HepG2 (cell line): Measurements from ENCODE around the gene PLCL2. TPM values are rescaled to one million over a fixed set of nuclear protein-coding genes. Genes with fewer than 3 reads are reported as not detected.

Source experiments
- ATAC-seq: fragments of 200-7000 bp; cut with Tn5 transposase; 3 replicates; pipeline ENCODE4 v1.9.1; 2020; ENCODE audit warnings: mild to moderate bottlenecking, moderate library complexity
- BruUV-seq: library from RNA; stranded (reverse); fragments of 400-500 nt; replicated peaks from 2 replicates; lab custom pipeline; 2021; lab: Mats Ljungman, UMichigan
- CTCF ChIA-PET: fragments of 300-600 bp; formaldehyde crosslinking; extraction: SDS; loops from one replicate; lab custom pipeline; 2021; ENCODE audit warnings: low total read pairs, inconsistent platforms, low intra/inter-chr PET ratio; lab: Yijun Ruan, JAX
- POLR2A ChIA-PET: fragments of 350-600 bp; sonication (Branson Sonifier 250); formaldehyde crosslinking; loops from one replicate; lab custom pipeline; 2020; ENCODE audit warnings: antibody characterized with exemption, inconsistent platforms; lab: Yijun Ruan, JAX
- DNase-seq: peaks from one replicate; pipeline ENCODE4 v3.0.0-alpha.2; 2015; ENCODE audit warnings: low spot score
- FAIRE-seq: peaks from 3 replicates; lab custom pipeline; 2011; peaks lifted over from hg19 to GRCh38; lab: Jason Lieb, UNC
- H2AFZ ChIP-seq: one replicate; pipeline ENCODE4 v1.6.1; 2011; ENCODE audit warnings: low read length, inconsistent platforms
- H3K27ac ChIP-seq: fragments of 300-600 bp; 3 replicates; pipeline ENCODE4 v1.8.0; 2011; ENCODE audit warnings: mixed run types, mild to moderate bottlenecking, mixed read lengths, low read length, inconsistent platforms; ENCODE audit not compliant: insufficient read depth; ENCODE audit errors: extremely low read length
- H3K27me3 ChIP-seq, 2 experiments: fragments of 200-600 bp in 1 of 2; 2 replicates in 1 of 2; 3 replicates in 1 of 2; pipeline versions ENCODE4 v1.6.0 to v1.8.0; 2011; ENCODE audit warnings: low read length in 2 of 2, mild to moderate bottlenecking in 2 of 2, moderate library complexity in 2 of 2, inconsistent platforms in 1 of 2; ENCODE audit not compliant: insufficient read depth in 2 of 2, control insufficient read depth in 1 of 2
- H3K36me3 ChIP-seq, 2 experiments: fragments of 200-600 bp in 1 of 2; replicated peaks in 1 of 2; 2 replicates in 1 of 2; 3 replicates in 1 of 2; pipeline versions ENCODE4 v1.5.1 to v1.8.0; 2011; ENCODE audit warnings: low read length in 2 of 2, inconsistent platforms in 1 of 2; ENCODE audit not compliant: insufficient read depth in 2 of 2, control insufficient read depth in 1 of 2
- H3K4me1 ChIP-seq: 2 replicates; pipeline ENCODE4 v1.5.1; 2012; ENCODE audit warnings: low read length, inconsistent platforms; ENCODE audit not compliant: insufficient read depth
- H3K4me2 ChIP-seq: 2 replicates; pipeline ENCODE4 v1.6.0; 2011; ENCODE audit warnings: low read depth, low read length, inconsistent platforms
- H3K4me3 ChIP-seq, 3 experiments: fragments of 200-600 bp in 1 of 3; sonication (generic), shearing (Covaris generic) in 1 of 3; replicated peaks in 1 of 3; 2 replicates each; pipeline ENCODE4 v1.5.1; 2011 to 2016; ENCODE audit warnings: low read length in 3 of 3, inconsistent platforms in 2 of 3, low read depth in 2 of 3, mild to moderate bottlenecking in 2 of 3, control low read depth in 1 of 3, mixed read lengths in 1 of 3; ENCODE audit not compliant: insufficient read depth in 1 of 3
- H3K79me2 ChIP-seq: one replicate; pipeline ENCODE4 v1.6.1; 2011; ENCODE audit warnings: low read length, inconsistent platforms; ENCODE audit not compliant: insufficient read depth
- H3K9ac ChIP-seq: 2 replicates; pipeline ENCODE4 v1.6.0; 2011; ENCODE audit warnings: mild to moderate bottlenecking, low read depth, low read length, inconsistent platforms; ENCODE audit not compliant: insufficient read depth
- H3K9me3 ChIP-seq: 2 replicates; pipeline ENCODE4 v1.5.1; 2012; ENCODE audit warnings: mild to moderate bottlenecking, low read length
- H4K20me1 ChIP-seq: 2 replicates; pipeline ENCODE4 v1.6.0; 2011; ENCODE audit warnings: inconsistent platforms, mild to moderate bottlenecking, low read length, moderate library complexity; ENCODE audit not compliant: insufficient read depth
- CBX5 ChIP-seq: sonication (generic); formaldehyde crosslinking; IDR thresholded peaks from 2 replicates; pipeline ENCODE4 v1.4.0; 2020; ENCODE audit warnings: missing genetic modification reagents, borderline replicate concordance
- FOSL1 ChIP-seq: sonication (generic); formaldehyde crosslinking; IDR thresholded peaks from 2 replicates; pipeline ENCODE4 v1.9.0; 2021; ENCODE audit warnings: missing genetic modification reagents, borderline replicate concordance
- GABPB1 ChIP-seq: IDR thresholded peaks from 2 replicates; pipeline ENCODE4 v1.6.1; 2016; ENCODE audit warnings: mild to moderate bottlenecking, missing genetic modification reagents, moderate library complexity, missing compliant biosample characterization
- HIVEP1 ChIP-seq: sonication (generic); formaldehyde crosslinking; IDR thresholded peaks from 2 replicates; pipeline ENCODE4 v1.4.0; 2020; ENCODE audit warnings: mild to moderate bottlenecking, missing genetic modification reagents
- HMG20B ChIP-seq: conservative IDR thresholded peaks from 2 replicates; pipeline ENCODE4 v1.6.1; 2016; ENCODE audit warnings: missing genetic modification reagents, missing compliant biosample characterization
- NR1H2 ChIP-seq: sonication (generic); formaldehyde crosslinking; IDR thresholded peaks from 2 replicates; pipeline ENCODE4 v1.8.1; 2022; ENCODE audit warnings: low read depth, missing genetic modification reagents, borderline replicate concordance
- PCBP1 ChIP-seq: fragments of 200-400 bp; formaldehyde crosslinking; IDR thresholded peaks from 2 replicates; pipeline ENCODE4 v1.6.1; 2017; ENCODE audit warnings: mild to moderate bottlenecking, low read depth, low read length, borderline replicate concordance
- PHB2 ChIP-seq: fragments of 450-650 bp; IDR thresholded peaks from 2 replicates; pipeline ENCODE4 v1.6.1; 2018; ENCODE audit not compliant: partially characterized antibody
- RAD51 ChIP-seq: fragments of 450-650 bp; IDR thresholded peaks from 2 replicates; pipeline ENCODE4 v1.6.1; 2016; ENCODE audit warnings: borderline replicate concordance
- SMAD9 ChIP-seq: sonication (generic); formaldehyde crosslinking; IDR thresholded peaks from 2 replicates; pipeline ENCODE4 v1.5.1; 2020; ENCODE audit warnings: mild to moderate bottlenecking, missing genetic modification reagents
- TRAFD1 ChIP-seq: sonication (generic); formaldehyde crosslinking; IDR thresholded peaks from 2 replicates; pipeline ENCODE4 v1.5.1; 2020; ENCODE audit warnings: missing genetic modification reagents, mild to moderate bottlenecking, borderline replicate concordance
- ZNF550 ChIP-seq: sonication (generic); formaldehyde crosslinking; IDR thresholded peaks from 2 replicates; pipeline ENCODE4 v1.4.0; 2020; ENCODE audit warnings: mild to moderate bottlenecking, missing genetic modification reagents, borderline replicate concordance
- ZNF562 ChIP-seq: sonication (generic); formaldehyde crosslinking; IDR thresholded peaks from 2 replicates; pipeline ENCODE4 v1.8.0; 2022; ENCODE audit warnings: missing genetic modification reagents, borderline replicate concordance
- ZNF580 ChIP-seq: IDR thresholded peaks from 2 replicates; pipeline ENCODE4 v1.6.1; 2016; ENCODE audit warnings: low read depth, borderline replicate concordance
- WGBS: methylation state at CpG from one replicate; pipeline ENCODE4 v1.1.6; 2017; ENCODE audit warnings: low lambda C conversion rate; 5-methylcytosine and 5-hydroxymethylcytosine counted together
- in situ Hi-C: cut with HindIII; loops from 2 replicates; pipeline ENCODE4 v1.10.0; 2017; ENCODE audit warnings: low pct_unique_long_range_greater_than_20kb; ENCODE audit not compliant: extremely low pct_ligation_motif_present
- intact Hi-C: fragments of 100-400 bp; cut with micrococcal nuclease; formaldehyde crosslinking; loops from one replicate; pipeline ENCODE4 v1.10.0; 2022; ENCODE audit not compliant: unreplicated experiment
- polyA plus RNA-seq, 8 experiments: library from polyadenylated mRNA; depleted of rRNA in 3 of 8; stranded (reverse) in 7 of 8; unstranded in 1 of 8; fragments of >200 nt; fragmentation: Illumina TruSeq in 4 of 8; extraction: Trizol in 4 of 8; gene quantifications; 2 replicates each; pipeline versions ENCODE4 v1.2.1 to v1.2.3, GENCODE V29; 2011 to 2016; ENCODE audit warnings: low read depth in 4 of 8, missing spikeins in 1 of 8, mixed read lengths in 1 of 8; ENCODE audit not compliant: insufficient read depth in 1 of 8
- total RNA-seq, 5 experiments: library from RNA; depleted of rRNA; stranded (reverse); fragments of >200 nt; fragmentation: Illumina TruSeq; extraction: Trizol; gene quantifications; 2 replicates each; pipeline ENCODE4 v1.2.3, GENCODE V29; 2016; ENCODE audit warnings: low read depth in 1 of 5
- TF ChIP-seq, protein P1 (sequence below): sonication (generic); formaldehyde crosslinking; IDR thresholded peaks from 2 replicates; pipeline ENCODE4 v1.4.0; 2020; ENCODE audit warnings: missing genetic modification reagents, low read depth, mild to moderate bottlenecking, borderline replicate concordance
- TF ChIP-seq, protein P2 (sequence below): sonication (generic); formaldehyde crosslinking; IDR thresholded peaks from 2 replicates; pipeline ENCODE4 v1.5.1; 2020; ENCODE audit warnings: mild to moderate bottlenecking, missing genetic modification reagents, borderline replicate concordance

PLCL2 gene
- total and polyA plus RNA-seq, 2 of the 13 experiments (the other 11 are each of a cell fraction or from before 2014, with no cell fraction given) = not detected

- TF ChIP-seq TRAFD1 (CRISPR knock-in tag) = no peak
- no peak for TF ChIP-seq HMG20B (CRISPR knock-in tag)
- no peak for TF ChIP-seq PCBP1
These were observed 25.5 kb downstream of the PLCL2 start (continued) for GRCh38 chr3:16910207-16910606.

DNA sequence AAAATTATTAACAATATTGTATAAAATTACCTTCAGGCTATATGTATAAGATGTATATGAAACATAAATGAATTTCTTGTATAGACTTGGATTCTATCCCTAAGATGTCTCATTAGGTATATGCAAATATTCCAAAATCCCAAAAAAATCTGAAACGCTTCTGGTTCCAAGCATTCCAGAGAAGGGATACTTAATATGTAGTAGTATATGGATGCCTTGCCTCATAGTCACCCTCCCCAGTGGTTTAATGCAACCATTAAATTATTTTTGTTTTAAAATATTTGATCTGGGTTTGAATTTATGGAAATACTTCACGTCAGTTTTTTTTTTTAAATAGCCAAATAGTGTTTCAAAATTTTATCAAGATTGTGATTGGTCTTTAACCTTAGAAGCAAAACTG lies 27.2 kb downstream of the PLCL2 start:
- no TSS peak for BruUV-seq
- Histone ChIP-seq H3K9ac (no peak overlapping the region), H4K20me1 (no peaks in the 10 kb centered on the region), H3K4me1 (no peaks in the 10 kb centered on the region), H3K27ac (no peak overlapping the region), H3K27me3 (no peaks in the 10 kb centered on the region), H3K4me3 (no peak overlapping the region), H3K79me2 (no peaks in the 10 kb centered on the region), H2AFZ (no peak overlapping the region), H3K4me2 (no peak overlapping the region), H3K9me3 (no peaks in the 10 kb centered on the region), H3K36me3 (no peaks in the 10 kb centered on the region)
- intact Hi-C loops = no loop called here
- POLR2A ChIA-PET = no interaction called here
- DNase-seq (no peak), ATAC-seq (no peak), FAIRE-seq (no peak)
- 5% methylated on average over 2 of the region's 2 CpGs for WGBS
- CTCF ChIA-PET = no interaction called here
- in situ Hi-C loops = no loop called here
- TF ChIP-seq, protein P1, sequence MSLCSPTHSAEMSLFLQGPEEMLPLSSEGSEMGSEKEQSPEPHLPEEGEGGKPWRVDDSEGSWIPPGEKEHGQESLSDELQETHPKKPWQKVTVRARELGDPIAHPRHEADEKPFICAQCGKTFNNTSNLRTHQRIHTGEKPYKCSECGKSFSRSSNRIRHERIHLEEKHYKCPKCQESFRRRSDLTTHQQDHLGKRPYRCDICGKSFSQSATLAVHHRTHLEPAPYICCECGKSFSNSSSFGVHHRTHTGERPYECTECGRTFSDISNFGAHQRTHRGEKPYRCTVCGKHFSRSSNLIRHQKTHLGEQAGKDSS = no peak
- TF ChIP-seq, protein P2, sequence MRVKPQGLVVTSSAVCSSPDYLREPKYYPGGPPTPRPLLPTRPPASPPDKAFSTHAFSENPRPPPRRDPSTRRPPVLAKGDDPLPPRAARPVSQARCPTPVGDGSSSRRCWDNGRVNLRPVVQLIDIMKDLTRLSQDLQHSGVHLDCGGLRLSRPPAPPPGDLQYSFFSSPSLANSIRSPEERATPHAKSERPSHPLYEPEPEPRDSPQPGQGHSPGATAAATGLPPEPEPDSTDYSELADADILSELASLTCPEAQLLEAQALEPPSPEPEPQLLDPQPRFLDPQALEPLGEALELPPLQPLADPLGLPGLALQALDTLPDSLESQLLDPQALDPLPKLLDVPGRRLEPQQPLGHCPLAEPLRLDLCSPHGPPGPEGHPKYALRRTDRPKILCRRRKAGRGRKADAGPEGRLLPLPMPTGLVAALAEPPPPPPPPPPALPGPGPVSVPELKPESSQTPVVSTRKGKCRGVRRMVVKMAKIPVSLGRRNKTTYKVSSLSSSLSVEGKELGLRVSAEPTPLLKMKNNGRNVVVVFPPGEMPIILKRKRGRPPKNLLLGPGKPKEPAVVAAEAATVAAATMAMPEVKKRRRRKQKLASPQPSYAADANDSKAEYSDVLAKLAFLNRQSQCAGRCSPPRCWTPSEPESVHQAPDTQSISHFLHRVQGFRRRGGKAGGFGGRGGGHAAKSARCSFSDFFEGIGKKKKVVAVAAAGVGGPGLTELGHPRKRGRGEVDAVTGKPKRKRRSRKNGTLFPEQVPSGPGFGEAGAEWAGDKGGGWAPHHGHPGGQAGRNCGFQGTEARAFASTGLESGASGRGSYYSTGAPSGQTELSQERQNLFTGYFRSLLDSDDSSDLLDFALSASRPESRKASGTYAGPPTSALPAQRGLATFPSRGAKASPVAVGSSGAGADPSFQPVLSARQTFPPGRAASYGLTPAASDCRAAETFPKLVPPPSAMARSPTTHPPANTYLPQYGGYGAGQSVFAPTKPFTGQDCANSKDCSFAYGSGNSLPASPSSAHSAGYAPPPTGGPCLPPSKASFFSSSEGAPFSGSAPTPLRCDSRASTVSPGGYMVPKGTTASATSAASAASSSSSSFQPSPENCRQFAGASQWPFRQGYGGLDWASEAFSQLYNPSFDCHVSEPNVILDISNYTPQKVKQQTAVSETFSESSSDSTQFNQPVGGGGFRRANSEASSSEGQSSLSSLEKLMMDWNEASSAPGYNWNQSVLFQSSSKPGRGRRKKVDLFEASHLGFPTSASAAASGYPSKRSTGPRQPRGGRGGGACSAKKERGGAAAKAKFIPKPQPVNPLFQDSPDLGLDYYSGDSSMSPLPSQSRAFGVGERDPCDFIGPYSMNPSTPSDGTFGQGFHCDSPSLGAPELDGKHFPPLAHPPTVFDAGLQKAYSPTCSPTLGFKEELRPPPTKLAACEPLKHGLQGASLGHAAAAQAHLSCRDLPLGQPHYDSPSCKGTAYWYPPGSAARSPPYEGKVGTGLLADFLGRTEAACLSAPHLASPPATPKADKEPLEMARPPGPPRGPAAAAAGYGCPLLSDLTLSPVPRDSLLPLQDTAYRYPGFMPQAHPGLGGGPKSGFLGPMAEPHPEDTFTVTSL (CRISPR knock-in tag) = no peak
- TF ChIP-seq GABPB1 (CRISPR knock-in tag) (no peak), SMAD9 (CRISPR knock-in tag) (no peak), ZNF562 (CRISPR knock-in tag) (no peak), ZNF550 (CRISPR knock-in tag) (no peak), NR1H2 (CRISPR knock-in tag) (no peak), PHB2 (no peak), CBX5 (CRISPR knock-in tag) (no peak), HIVEP1 (CRISPR knock-in tag) (no peak), ZNF580 (CRISPR knock-in tag) (no peak), RAD51 (no peak), FOSL1 (no peak)
